ENCODE measurements around the gene AIM2.

DNA sequence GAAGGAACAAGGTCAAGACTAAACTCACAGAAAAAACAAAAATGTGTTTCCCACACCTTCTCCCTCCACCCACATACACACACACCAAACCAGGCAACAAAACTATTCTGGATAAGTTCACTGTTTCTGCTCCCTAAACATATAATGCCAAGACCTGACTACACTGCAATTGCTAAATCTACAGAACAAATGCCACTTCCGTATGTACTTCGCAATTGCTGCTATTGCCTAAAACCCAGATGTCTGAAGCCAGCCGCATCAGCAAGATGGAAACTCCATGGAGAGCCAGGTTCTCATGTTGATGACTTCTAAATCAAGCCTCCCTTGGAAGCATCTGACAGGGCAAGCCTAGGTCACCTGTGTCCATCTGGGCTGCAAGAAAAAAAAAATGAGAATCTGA lies 8.3 kb upstream of the AIM2 start:
- no peak for TF ChIP-seq EP300 (IDR thresholded peaks at IDR 0.05; ENCODE audit: borderline replicate concordance in 1 of 2, control insufficient read depth in 1 of 2, low read depth in 2 of 2, low read length in 2 of 2)
- no peak for TF ChIP-seq POLR2A (IDR thresholded peaks at IDR 0.05; ENCODE audit: low read depth, low read length)
- no peak for TF ChIP-seq MXI1 (IDR thresholded peaks at IDR 0.05; ENCODE audit: low read depth, low read length)

Measured in GM12878 (cell line).